OCI-LY1 (cell line): Measurements from ENCODE around the gene ARHGEF4.

Source experiments
- H2AFZ ChIP-seq: fragments of 200-600 bp; sonication (generic), shearing (Covaris generic); 2 replicates; pipeline ENCODE4 v1.6.0; 2014; ENCODE audit warnings: antibody characterized with exemption, mild to moderate bottlenecking, low read length
- H3F3A ChIP-seq: fragments of 200-600 bp; sonication (generic), shearing (Covaris generic); 2 replicates; pipeline ENCODE4 v1.6.0; 2014; ENCODE audit warnings: mild to moderate bottlenecking, antibody characterized with exemption, low read length, moderate library complexity; ENCODE audit not compliant: insufficient read depth
- H3K27ac ChIP-seq: fragments of 200-600 bp; sonication (generic); 2 replicates; pipeline ENCODE4 v1.5.1; 2014; ENCODE audit warnings: low read length, mixed run types, mild to moderate bottlenecking, low read depth; ENCODE audit not compliant: poor library complexity, severe bottlenecking
- H3K27me3 ChIP-seq: fragments of 200-600 bp; sonication (generic); 2 replicates; pipeline ENCODE4 v1.6.0; 2014; ENCODE audit warnings: antibody characterized with exemption, mild to moderate bottlenecking, low read length, moderate library complexity; ENCODE audit not compliant: insufficient read depth
- H3K36me3 ChIP-seq: fragments of 200-600 bp; sonication (generic); 2 replicates; pipeline ENCODE4 v1.6.1; 2014; ENCODE audit warnings: mild to moderate bottlenecking, antibody characterized with exemption, low read length, moderate library complexity, mixed read lengths; ENCODE audit not compliant: insufficient read depth
- H3K4me1 ChIP-seq: fragments of 200-600 bp; sonication (generic); 2 replicates; pipeline ENCODE4 v1.5.1; 2014; ENCODE audit warnings: mild to moderate bottlenecking, low read length, moderate library complexity; ENCODE audit not compliant: insufficient read depth, severe bottlenecking
- H3K4me2 ChIP-seq: fragments of 200-600 bp; sonication (generic), shearing (Covaris generic); 2 replicates; pipeline ENCODE4 v1.6.1; 2014; ENCODE audit warnings: low read length
- H3K4me3 ChIP-seq: fragments of 200-600 bp; sonication (generic); 2 replicates; pipeline ENCODE4 v1.5.1; 2014; ENCODE audit warnings: low read length, low read depth, mild to moderate bottlenecking, mixed read lengths; ENCODE audit not compliant: poor library complexity, severe bottlenecking
- H3K79me2 ChIP-seq: fragments of 200-600 bp; shearing (Covaris generic); 2 replicates; pipeline ENCODE4 v1.6.1; 2016; ENCODE audit warnings: mixed run types, low read length, mixed read lengths; ENCODE audit not compliant: insufficient read depth
- H3K9ac ChIP-seq: fragments of 200-600 bp; sonication (generic), shearing (Covaris generic); 2 replicates; pipeline ENCODE4 v1.6.1; 2014; ENCODE audit warnings: mild to moderate bottlenecking, low read length, mixed read lengths
- H3K9me2 ChIP-seq: fragments of 200-600 bp; sonication (generic), shearing (Covaris generic); 2 replicates; pipeline ENCODE4 v1.6.1; 2014; ENCODE audit warnings: low read depth, mild to moderate bottlenecking, low read length, mixed read lengths
- H3K9me3 ChIP-seq: fragments of 200-600 bp; shearing (Covaris generic); 2 replicates; pipeline ENCODE4 v1.6.1; 2014; ENCODE audit warnings: low read length, mixed read lengths
- H4K20me1 ChIP-seq: fragments of 200-600 bp; sonication (generic), shearing (Covaris generic); 2 replicates; pipeline ENCODE4 v1.6.0; 2016; ENCODE audit warnings: mild to moderate bottlenecking, low read length; ENCODE audit not compliant: insufficient read depth
- EZH2 ChIP-seq: fragments of 200-600 bp; sonication (generic), shearing (Covaris generic); IDR thresholded peaks from 2 replicates; pipeline ENCODE4 v1.8.0; 2017; ENCODE audit warnings: borderline replicate concordance, mixed run types, mild to moderate bottlenecking, antibody characterized with exemption, low read length, moderate library complexity, mixed read lengths
- TF ChIP-seq, protein P1 (sequence below): fragments of 200-600 bp; sonication (generic), shearing (Covaris generic); IDR thresholded peaks from 2 replicates; pipeline ENCODE4 v1.5.1; 2017; ENCODE audit warnings: mild to moderate bottlenecking, antibody characterized with exemption, low read length, moderate library complexity, mixed read lengths

Gene ARHGEF4

DNA sequence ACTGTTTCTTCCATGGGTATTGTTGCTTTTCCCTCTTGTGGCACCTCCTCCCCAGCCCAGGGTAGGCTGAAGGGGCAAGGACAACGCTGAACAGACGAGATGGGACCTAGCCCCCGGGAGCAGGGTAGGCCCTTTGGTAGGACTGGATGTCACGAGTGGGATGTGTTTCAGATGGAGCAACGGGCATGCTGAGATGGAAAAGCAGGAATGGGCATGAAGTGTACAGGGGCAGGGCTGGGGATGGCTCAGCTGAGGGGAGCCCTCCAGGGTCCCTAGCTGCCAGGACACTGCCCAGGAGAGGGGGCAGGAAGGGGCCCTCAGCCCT, 33.4 kb downstream of the ARHGEF4 start:
- Histone ChIP-seq H3K4me3 (no peak overlapping the region), H3K79me2 (no peaks in the 10 kb centered on the region), H3K9me3 (no peaks in the 10 kb centered on the region), H3K9me2 (no peaks in the 10 kb centered on the region), H3K36me3 (no peaks in the 10 kb centered on the region), H3F3A (no peaks in the 10 kb centered on the region), H3K27me3 (no peaks in the 10 kb centered on the region), H2AFZ (no peak overlapping the region), H3K4me1 (no peaks in the 10 kb centered on the region), H3K9ac (no peak overlapping the region), H3K27ac (no peak overlapping the region), H4K20me1 (no peaks in the 10 kb centered on the region), H3K4me2 (no peak overlapping the region)
- TF ChIP-seq, protein P1, sequence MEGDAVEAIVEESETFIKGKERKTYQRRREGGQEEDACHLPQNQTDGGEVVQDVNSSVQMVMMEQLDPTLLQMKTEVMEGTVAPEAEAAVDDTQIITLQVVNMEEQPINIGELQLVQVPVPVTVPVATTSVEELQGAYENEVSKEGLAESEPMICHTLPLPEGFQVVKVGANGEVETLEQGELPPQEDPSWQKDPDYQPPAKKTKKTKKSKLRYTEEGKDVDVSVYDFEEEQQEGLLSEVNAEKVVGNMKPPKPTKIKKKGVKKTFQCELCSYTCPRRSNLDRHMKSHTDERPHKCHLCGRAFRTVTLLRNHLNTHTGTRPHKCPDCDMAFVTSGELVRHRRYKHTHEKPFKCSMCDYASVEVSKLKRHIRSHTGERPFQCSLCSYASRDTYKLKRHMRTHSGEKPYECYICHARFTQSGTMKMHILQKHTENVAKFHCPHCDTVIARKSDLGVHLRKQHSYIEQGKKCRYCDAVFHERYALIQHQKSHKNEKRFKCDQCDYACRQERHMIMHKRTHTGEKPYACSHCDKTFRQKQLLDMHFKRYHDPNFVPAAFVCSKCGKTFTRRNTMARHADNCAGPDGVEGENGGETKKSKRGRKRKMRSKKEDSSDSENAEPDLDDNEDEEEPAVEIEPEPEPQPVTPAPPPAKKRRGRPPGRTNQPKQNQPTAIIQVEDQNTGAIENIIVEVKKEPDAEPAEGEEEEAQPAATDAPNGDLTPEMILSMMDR = no peak
- no peak for TF ChIP-seq EZH2

DNA sequence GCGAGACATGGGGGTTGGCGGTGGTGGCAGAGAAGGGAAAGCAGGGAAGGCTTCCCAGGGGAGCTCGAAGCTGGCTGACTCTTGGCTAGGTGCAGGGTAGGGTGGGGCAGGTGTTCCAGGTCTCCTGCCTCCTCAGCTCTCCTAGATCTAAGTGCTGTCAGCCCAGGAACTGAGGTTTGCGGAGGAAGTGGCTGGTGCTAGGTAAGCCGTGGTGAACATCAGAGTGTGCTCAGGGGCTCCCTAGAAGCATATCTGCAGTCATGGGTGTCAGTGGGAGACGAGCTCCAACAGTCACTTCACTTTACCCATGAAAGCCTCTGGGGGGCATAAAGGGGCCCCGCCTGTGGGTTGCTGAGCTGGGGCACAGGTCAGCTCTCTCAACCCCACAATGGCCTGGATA, 34.1 kb downstream of the ARHGEF4 start:
- Histone ChIP-seq H3K4me3 (no peak overlapping the region), H3K27me3 (peaks cover 5% of the 10 kb centered on the region; the same call in 1 of the 2 replicates), H2AFZ (no peak overlapping the region), H3K4me2 (no peak overlapping the region), H3K9me2 (no peaks in the 10 kb centered on the region), H3K27ac (no peak overlapping the region), H3K79me2 (no peaks in the 10 kb centered on the region), H3K9me3 (no peaks in the 10 kb centered on the region), H3K9ac (no peak overlapping the region), H3F3A (no peaks in the 10 kb centered on the region), H3K4me1 (no peaks in the 10 kb centered on the region), H4K20me1 (no peaks in the 10 kb centered on the region), H3K36me3 (no peaks in the 10 kb centered on the region)
- TF ChIP-seq, protein P1 = no peak
- no peak for TF ChIP-seq EZH2

DNA sequence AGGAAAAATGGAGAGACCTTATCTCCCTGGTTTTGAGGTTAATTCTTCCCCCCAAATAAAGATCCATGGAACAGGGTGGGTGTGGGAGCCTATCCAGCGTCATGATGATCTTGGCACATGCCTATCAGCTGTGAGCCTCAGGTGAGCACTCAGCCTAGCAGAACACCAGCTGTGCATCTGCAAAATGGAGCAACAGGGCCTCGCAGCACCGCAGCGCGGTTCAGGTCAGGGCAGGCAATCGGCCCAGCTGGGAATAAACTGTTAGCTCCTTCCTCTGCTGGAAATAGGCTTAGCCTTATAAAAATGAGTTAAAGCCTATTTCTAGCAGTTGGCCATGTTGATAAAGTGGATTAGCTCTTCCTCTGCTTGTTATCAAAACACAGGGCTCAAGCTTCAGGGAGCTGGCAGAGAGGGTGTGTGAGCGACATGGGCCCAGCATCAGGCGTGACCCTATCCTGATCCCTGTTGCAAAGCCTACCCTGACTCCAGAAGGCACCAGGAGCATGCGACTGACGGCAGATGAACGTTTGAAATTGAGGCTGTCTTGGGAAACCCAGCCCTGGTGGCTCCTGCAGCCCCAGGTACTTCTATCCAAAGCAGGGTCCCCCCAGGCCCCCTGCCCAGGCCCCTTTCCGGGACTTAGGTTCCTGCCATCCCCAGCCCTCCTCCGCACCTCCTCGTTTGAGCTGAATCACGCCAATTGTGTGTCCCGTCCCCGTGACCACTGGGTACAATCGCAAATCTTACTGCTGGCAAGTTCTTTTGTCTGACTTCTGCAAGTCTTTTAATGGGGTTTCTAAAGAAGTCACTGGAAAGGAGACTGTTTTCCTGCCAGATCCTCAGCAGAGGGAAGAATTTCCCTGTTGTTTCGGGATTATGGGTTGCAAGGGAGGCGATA, 35.4 kb downstream of the ARHGEF4 start:
- Histone ChIP-seq H3K9me2 (no peaks in the 10 kb centered on the region), H3K79me2 (no peaks in the 10 kb centered on the region), H2AFZ (no peak overlapping the region), H3K36me3 (no peaks in the 10 kb centered on the region), H3K27me3 (peaks cover 9% of the 10 kb centered on the region; the same call in 1 of the 2 replicates), H3K9ac (no peak overlapping the region), H3K27ac (no peak overlapping the region), H4K20me1 (no peaks in the 10 kb centered on the region), H3K4me2 (no peak overlapping the region), H3K4me1 (no peaks in the 10 kb centered on the region), H3K4me3 (no peak overlapping the region), H3F3A (no peaks in the 10 kb centered on the region), H3K9me3 (no peaks in the 10 kb centered on the region)
- TF ChIP-seq, protein P1 = no peak
- no peak for TF ChIP-seq EZH2
